B cell (primary cell): ENCODE measurements around the gene PSMD6. TPM values are rescaled to one million over a fixed set of nuclear protein-coding genes. Genes with fewer than 3 reads are reported as not detected.

Experiments used
- ATAC-seq: fragments of 200-7000 bp; cut with Tn5 transposase; one replicate; pipeline ENCODE4 v1.10.0; 2021; ENCODE audit warnings: low read depth, mild to moderate bottlenecking, moderate number of reproducible peaks, moderate library complexity
- CTCF ChIA-PET: fragments of 350-600 bp; sonication (Branson Sonifier 250); formaldehyde crosslinking; loops from one replicate; lab custom pipeline; 2021; ENCODE audit warnings: antibody characterized with exemption, inconsistent platforms; lab: Charles Lee
- POLR2A ChIA-PET: fragments of 350-600 bp; sonication (Branson Sonifier 250); formaldehyde crosslinking; loops from one replicate; lab custom pipeline; 2021; ENCODE audit warnings: antibody characterized with exemption; lab: Charles Lee
- DNase-seq: peaks from one replicate; pipeline ENCODE4 v3.0.0; 2013
- H2AFZ ChIP-seq: 2 replicates; pipeline ENCODE4 v1.6.1; 2012; ENCODE audit warnings: mild to moderate bottlenecking, low read depth, low read length; ENCODE audit not compliant: insufficient read depth, poor library complexity, severe bottlenecking
- H3K27ac ChIP-seq, 2 donors: 1 replicate in 1 of 2; 2 replicates in 1 of 2; pipeline ENCODE4 v1.5.1; 2012 to 2013; ENCODE audit warnings: low read length in 2 of 2, mild to moderate bottlenecking in 2 of 2, moderate library complexity in 1 of 2
- H3K27me3 ChIP-seq, 4 experiments: fragments of 200-600 bp in 1 of 4; sonication (generic) in 1 of 4; replicated peaks in 1 of 4; 1 replicate in 2 of 4; 2 replicates in 2 of 4; pipeline versions ENCODE4 v1.6.1 to v1.7.0; 2013 to 2016; ENCODE audit warnings: low read length in 3 of 4, mild to moderate bottlenecking in 2 of 4, mixed read lengths in 1 of 4, moderate library complexity in 1 of 4; ENCODE audit not compliant: insufficient read depth in 4 of 4, control insufficient read depth in 3 of 4; ENCODE audit errors: control extremely low read depth in 1 of 4
- H3K36me3 ChIP-seq, 2 experiments: replicated peaks in 1 of 2; 1 replicate in 1 of 2; 2 replicates in 1 of 2; pipeline versions ENCODE4 v1.6.1 to v1.7.1; 2013; ENCODE audit warnings: low read length in 1 of 2; ENCODE audit not compliant: insufficient read depth in 2 of 2, control insufficient read depth in 1 of 2; ENCODE audit errors: control extremely low read depth in 1 of 2, extremely low read depth in 1 of 2
- H3K4me1 ChIP-seq, 2 donors: fragments of 200-600 bp in 1 of 2; sonication (generic) in 1 of 2; 1 replicate in 1 of 2; 2 replicates in 1 of 2; pipeline versions ENCODE4 v1.5.1 to v1.6.1; 2013 to 2017; ENCODE audit warnings: low read length in 2 of 2; ENCODE audit not compliant: control insufficient read depth in 2 of 2, insufficient read depth in 2 of 2
- H3K4me2 ChIP-seq: replicated peaks from 2 replicates; pipeline ENCODE3; 2012; ENCODE audit warnings: mild to moderate bottlenecking, low read depth, low read length; ENCODE audit not compliant: poor library complexity, severe bottlenecking
- H3K4me3 ChIP-seq, 5 experiments: fragments of 200-600 bp in 1 of 5; sonication (generic) in 1 of 5; 1 replicate in 3 of 5; 2 replicates in 2 of 5; pipeline versions ENCODE4 v1.5.1 to v1.7.0; 2011 to 2016; ENCODE audit warnings: low read length in 4 of 5, mild to moderate bottlenecking in 4 of 5, low read depth in 2 of 5, control low read depth in 1 of 5, moderate library complexity in 1 of 5; ENCODE audit not compliant: insufficient read depth in 1 of 5; ENCODE audit errors: control extremely low read depth in 1 of 5, extremely low read depth in 1 of 5
- H3K79me2 ChIP-seq: fragments of 200-600 bp; sonication (generic); one replicate; pipeline ENCODE4 v1.6.0; 2016; ENCODE audit warnings: low read length; ENCODE audit not compliant: control insufficient read depth, insufficient read depth
- H3K9ac ChIP-seq: fragments of 200-600 bp; sonication (generic); 2 replicates; pipeline ENCODE4 v1.6.1; 2017; ENCODE audit warnings: mild to moderate bottlenecking, low read length, moderate library complexity
- H3K9me3 ChIP-seq, 3 donors: one replicate each; pipeline versions ENCODE4 v1.6.1 to v1.7.1; 2013; ENCODE audit warnings: low read length in 2 of 3; ENCODE audit not compliant: control insufficient read depth in 2 of 3, insufficient read depth in 1 of 3; ENCODE audit errors: control extremely low read depth in 1 of 3
- H4K20me1 ChIP-seq: 2 replicates; pipeline ENCODE4 v1.6.0; 2012; ENCODE audit warnings: mild to moderate bottlenecking, low read length; ENCODE audit not compliant: insufficient read depth, control insufficient read depth, poor library complexity, severe bottlenecking
- H3K27ac Mint-ChIP-seq: one replicate; pipeline ENCODE4 v1.8.0; 2021; ENCODE audit warnings: mixed read lengths
- H3K27me3 Mint-ChIP-seq: one replicate; pipeline ENCODE4 v1.8.0; 2021; ENCODE audit warnings: mixed read lengths
- H3K4me1 Mint-ChIP-seq: one replicate; pipeline ENCODE4 v1.8.0; 2021; ENCODE audit warnings: mixed read lengths
- H3K4me3 Mint-ChIP-seq: one replicate; pipeline ENCODE4 v1.8.0; 2021; ENCODE audit warnings: mixed read lengths
- H3K9me3 Mint-ChIP-seq: one replicate; pipeline ENCODE4 v1.8.0; 2022; ENCODE audit warnings: mixed read lengths; ENCODE audit not compliant: insufficient read depth
- CTCF ChIP-seq: fragments of 200-600 bp; IDR thresholded peaks from one replicate; pipeline ENCODE4 v1.8.0; 2022; ENCODE audit warnings: antibody characterized with exemption, mild to moderate bottlenecking
- EZH2 ChIP-seq: IDR thresholded peaks from 2 replicates; pipeline ENCODE4 v1.6.1; 2012; ENCODE audit warnings: borderline replicate concordance, low read depth, mild to moderate bottlenecking, moderate library complexity, low read length; ENCODE audit not compliant: insufficient read depth, poor library complexity, severe bottlenecking
- WGBS: methylation state at CpG from one replicate; pipeline ENCODE4 v1.1.5; 2013; ENCODE audit warnings: missing lambda C conversion rate; ENCODE audit not compliant: insufficient coverage; 5-methylcytosine and 5-hydroxymethylcytosine counted together
- intact Hi-C: fragments of 100-400 bp; cut with micrococcal nuclease; formaldehyde crosslinking; loops from one replicate; pipeline ENCODE4 v1.10.0; 2022
- polyA plus RNA-seq: library from polyadenylated mRNA; depleted of rRNA; stranded (reverse); fragments of >200 nt; gene quantifications from 2 replicates; pipeline ENCODE4 v1.2.3, GENCODE V29; 2012
- total RNA-seq, 2 donors: library from RNA; stranded (reverse); fragments of 120-200 nt in 1 of 2; gene quantifications; 1 replicate in 1 of 2; 2 replicates in 1 of 2; pipeline versions ENCODE4 v1.2.3 to v1.2.4, GENCODE V29; 2013 to 2022

Gene PSMD6
- total and polyA plus RNA-seq, 2 donors (not counting 1 experiment from before 2014, with no cell fraction given) = 34.7 to 63.4 TPM

- no peaks in the 10 kb centered on the region for H4K20me1 ChIP-seq
- no peak for DNase-seq
- no peaks in the 10 kb centered on the region for H3K9me3 ChIP-seq
- no peaks in the 10 kb centered on the region for H3K79me2 ChIP-seq
- H3K27ac ChIP-seq = no peak overlapping the region
- intact Hi-C loops = no loop called here
- H3K9ac ChIP-seq = no peak overlapping the region
- Mint-ChIP-seq H3K9me3 (no peaks in the 10 kb centered on the region), H3K27ac (no peak overlapping the region), H3K4me1 (no peaks in the 10 kb centered on the region), H3K27me3 (peaks cover 16% of the 10 kb centered on the region), H3K4me3 (no peak overlapping the region)
- H3K4me2 ChIP-seq = no peak overlapping the region
- 100% methylated on average over 1 of the region's 4 CpGs for WGBS
- TF ChIP-seq EZH2 (no peak), CTCF (no peak)
- ChIA-PET POLR2A (no interaction called here), CTCF (no interaction called here)
- H3K4me1 ChIP-seq = no peaks in the 10 kb centered on the region
- H2AFZ ChIP-seq = no peak overlapping the region
- no peak overlapping the region for H3K4me3 ChIP-seq
- no peak for ATAC-seq
- no peaks in the 10 kb centered on the region for H3K36me3 ChIP-seq
- peaks cover 0 to 3% (median 0%) of the 10 kb centered on the region in 4 experiments for H3K27me3 ChIP-seq
These were observed 33.9 kb upstream of the PSMD6 start for GRCh38 chr3:64057231-64057630.

GRCh38 chr3:64056606-64057180, 33.4 kb upstream of the PSMD6 start:
- Histone ChIP-seq H3K79me2 (no peaks in the 10 kb centered on the region), H3K9me3 (no peaks in the 10 kb centered on the region), H3K9ac (no peak overlapping the region), H3K4me3 (no peak overlapping the region), H3K4me2 (no peak overlapping the region), H3K27me3 (peaks cover 0 to 3% (median 0%) of the 10 kb centered on the region in 4 experiments), H4K20me1 (no peaks in the 10 kb centered on the region), H3K27ac (no peak overlapping the region), H3K36me3 (no peaks in the 10 kb centered on the region), H3K4me1 (no peaks in the 10 kb centered on the region), H2AFZ (no peak overlapping the region)
- TF ChIP-seq CTCF (no peak), EZH2 (no peak)
- Mint-ChIP-seq H3K9me3 (no peaks in the 10 kb centered on the region), H3K27ac (no peak overlapping the region), H3K27me3 (peaks cover 16% of the 10 kb centered on the region), H3K4me1 (no peaks in the 10 kb centered on the region), H3K4me3 (no peak overlapping the region)
- ATAC-seq (no peak), DNase-seq (no peak)
- no CpG with 5 or more reads among the region's 3 CpGs for WGBS
- POLR2A ChIA-PET = no interaction called here
- CTCF ChIA-PET = no interaction called here
- intact Hi-C loops = no loop called here
